ENCODE results near the gene NCOA3.
"Not testable (repeated sequence)": the region's sequence is repeated elsewhere in the genome, so short reads cannot be mapped to it uniquely, and the experiment has no call there.

GRCh38 chr20:47460761-47461112 is 41.0 kb upstream of the NCOA3 start:
- not testable (repeated sequence) for TF ChIP-seq POLR2A, CTCF, POLR2AphosphoS5 (IDR thresholded peaks at IDR 0.05)
